Ectodermal cell (in vitro differentiated cells): ENCODE measurements around the gene WIPF3.

Experiments used
- H3K27ac ChIP-seq: 2 replicates; pipeline ENCODE4 v1.7.0; 2013; ENCODE audit warnings: mild to moderate bottlenecking, low read depth, low read length; ENCODE audit not compliant: insufficient read depth, poor library complexity, severe bottlenecking
- H3K27me3 ChIP-seq: 2 replicates; pipeline ENCODE4 v1.7.0; 2013; ENCODE audit warnings: mild to moderate bottlenecking, low read length; ENCODE audit not compliant: insufficient read depth, control insufficient read depth, poor library complexity, severe bottlenecking
- H3K36me3 ChIP-seq: one replicate; pipeline ENCODE4 v1.7.0; 2013; ENCODE audit warnings: low read length; ENCODE audit not compliant: control insufficient read depth, insufficient read depth
- H3K4me1 ChIP-seq: one replicate; pipeline ENCODE4 v1.7.0; 2013; ENCODE audit warnings: low read length; ENCODE audit not compliant: control insufficient read depth, insufficient read depth
- H3K4me3 ChIP-seq: 2 replicates; pipeline ENCODE4 v1.7.0; 2013; ENCODE audit warnings: low read depth, low read length, control low read depth; ENCODE audit not compliant: insufficient read depth
- H3K9me3 ChIP-seq: 2 replicates; pipeline ENCODE4 v1.7.0; 2013; ENCODE audit warnings: mild to moderate bottlenecking, low read length, moderate library complexity; ENCODE audit not compliant: control insufficient read depth
- WGBS, 2 experiments: methylation state at CpG; one replicate each; pipeline ENCODE4 v1.1.7; 2013; ENCODE audit warnings: missing lambda C conversion rate in 2 of 2; 5-methylcytosine and 5-hydroxymethylcytosine counted together

Gene WIPF3

GRCh38 chr7:29844559-29844958, 38.3 kb downstream of the WIPF3 start:
- H3K9me3 ChIP-seq = no peaks in the 10 kb centered on the region
- no peaks in the 10 kb centered on the region for H3K36me3 ChIP-seq
- no peak overlapping the region for H3K27ac ChIP-seq
- H3K4me1 ChIP-seq = peaks cover 42% of the 10 kb centered on the region
- no peak overlapping the region for H3K4me3 ChIP-seq
- H3K27me3 ChIP-seq = no peaks in the 10 kb centered on the region
- 77 to 79% methylated on average over 9 of the region's 9 CpGs for WGBS, 2 experiments

GRCh38 chr7:29847496-29847895, 41.2 kb downstream of the WIPF3 start:
- H3K27ac ChIP-seq = no peak overlapping the region
- H3K4me1 ChIP-seq = peaks cover 26% of the 10 kb centered on the region
- no peaks in the 10 kb centered on the region for H3K27me3 ChIP-seq
- H3K9me3 ChIP-seq = no peaks in the 10 kb centered on the region
- no peaks in the 10 kb centered on the region for H3K36me3 ChIP-seq
- WGBS, 2 experiments = 95 to 97% methylated on average over 6 of the region's 6 CpGs
- no peak overlapping the region for H3K4me3 ChIP-seq

GRCh38 chr7:29847916-29848315, 41.6 kb downstream of the WIPF3 start:
- Histone ChIP-seq H3K36me3 (no peaks in the 10 kb centered on the region), H3K4me3 (no peak overlapping the region), H3K27me3 (no peaks in the 10 kb centered on the region), H3K9me3 (no peaks in the 10 kb centered on the region), H3K27ac (no peak overlapping the region), H3K4me1 (peaks cover 22% of the 10 kb centered on the region)
- WGBS, 2 experiments = 87 to 96% methylated on average over 3 of the region's 3 CpGs

DNA sequence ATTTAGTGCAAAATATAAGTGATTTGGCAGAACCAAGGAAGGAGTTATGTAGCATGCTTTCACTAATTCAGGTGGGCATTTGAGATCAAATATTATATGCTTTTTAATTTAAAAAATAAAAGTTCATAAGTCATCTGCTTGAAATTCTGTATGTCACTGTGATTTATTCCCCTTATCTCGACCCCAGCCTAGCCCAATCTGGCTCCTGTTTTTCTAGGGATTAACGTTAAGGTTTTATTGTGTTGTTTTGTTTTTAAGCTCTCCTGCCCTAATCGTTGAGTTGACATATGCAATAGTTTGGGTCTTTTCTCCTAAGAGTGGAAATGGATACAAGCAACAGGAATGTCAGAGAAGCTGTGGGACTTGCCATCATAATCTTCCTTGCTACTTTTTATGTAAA, 42.6 kb downstream of the WIPF3 start:
- H3K27me3 ChIP-seq = no peaks in the 10 kb centered on the region
- H3K4me1 ChIP-seq = peaks cover 12% of the 10 kb centered on the region
- no peaks in the 10 kb centered on the region for H3K9me3 ChIP-seq
- 90 to 98% methylated on average over 3 of the region's 3 CpGs for WGBS, 2 experiments
- no peaks in the 10 kb centered on the region for H3K36me3 ChIP-seq
- H3K4me3 ChIP-seq = no peak overlapping the region
- H3K27ac ChIP-seq = no peak overlapping the region

- no peaks in the 10 kb centered on the region for H3K4me1 ChIP-seq
- no peaks in the 10 kb centered on the region for H3K9me3 ChIP-seq
- H3K27me3 ChIP-seq = no peaks in the 10 kb centered on the region
- WGBS, 2 experiments = 90 to 92% methylated on average over 7 of the region's 7 CpGs
- H3K27ac ChIP-seq = no peak overlapping the region
- H3K4me3 ChIP-seq = no peak overlapping the region
- no peaks in the 10 kb centered on the region for H3K36me3 ChIP-seq
Observed at GRCh38 chr7:29851487-29851886, 45.2 kb downstream of the WIPF3 start.

DNA sequence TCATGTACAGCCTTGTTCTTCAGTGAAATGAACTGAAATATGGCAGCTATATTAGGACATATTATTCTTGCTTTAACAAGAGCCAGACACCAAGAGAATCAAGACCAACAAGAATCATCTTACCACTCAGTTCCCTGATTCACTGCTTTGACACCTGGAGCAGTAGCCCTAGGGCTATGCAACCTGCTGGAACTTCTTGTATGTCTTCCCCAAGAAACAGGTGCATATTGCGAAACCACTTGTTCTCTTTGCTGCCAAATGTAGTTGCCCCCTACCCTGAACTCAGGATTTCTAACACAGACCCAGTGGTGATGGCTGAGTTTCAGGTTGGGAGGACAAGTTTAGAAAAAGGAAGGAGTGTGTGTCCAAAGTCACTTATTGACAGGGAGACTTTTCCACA, 46.1 kb downstream of the WIPF3 start:
- H3K36me3 ChIP-seq = no peaks in the 10 kb centered on the region
- no peaks in the 10 kb centered on the region for H3K27me3 ChIP-seq
- H3K4me1 ChIP-seq = no peaks in the 10 kb centered on the region
- WGBS, 2 experiments = 100% methylated on average over 1 of the region's 1 CpG
- H3K4me3 ChIP-seq = no peak overlapping the region
- H3K27ac ChIP-seq = no peak overlapping the region
- no peaks in the 10 kb centered on the region for H3K9me3 ChIP-seq

- Histone ChIP-seq H3K27me3 (no peaks in the 10 kb centered on the region), H3K36me3 (no peaks in the 10 kb centered on the region), H3K27ac (no peak overlapping the region), H3K4me1 (no peaks in the 10 kb centered on the region), H3K4me3 (no peak overlapping the region), H3K9me3 (no peaks in the 10 kb centered on the region)
- 82 to 85% methylated on average over 2 of the region's 2 CpGs for WGBS, 2 experiments
Observed at GRCh38 chr7:29853072-29853471, 46.8 kb downstream of the WIPF3 start.

DNA sequence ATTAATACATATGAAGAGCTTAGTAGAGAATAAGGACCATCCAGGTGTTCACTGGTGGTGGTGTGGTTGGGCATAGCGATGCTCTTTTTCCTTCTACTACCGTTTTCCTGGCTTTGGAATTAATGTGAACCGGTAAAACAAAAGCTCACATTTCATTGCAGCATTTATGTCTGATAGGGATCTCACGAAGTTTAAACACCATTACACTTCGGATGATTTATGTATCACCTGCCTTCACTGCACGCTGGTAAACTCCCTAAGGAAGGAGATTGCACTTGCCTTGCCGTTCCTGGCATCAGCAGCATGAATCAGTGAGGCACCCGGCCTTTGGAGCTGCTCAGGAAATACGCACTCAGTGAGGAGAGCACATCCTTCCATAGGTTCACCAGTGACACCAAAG, 47.5 kb downstream of the WIPF3 start:
- Histone ChIP-seq H3K27me3 (no peaks in the 10 kb centered on the region), H3K27ac (no peak overlapping the region), H3K4me3 (no peak overlapping the region), H3K36me3 (no peaks in the 10 kb centered on the region), H3K9me3 (no peaks in the 10 kb centered on the region), H3K4me1 (no peaks in the 10 kb centered on the region)
- 93% methylated on average over 9 of the region's 9 CpGs for WGBS, 2 experiments

DNA sequence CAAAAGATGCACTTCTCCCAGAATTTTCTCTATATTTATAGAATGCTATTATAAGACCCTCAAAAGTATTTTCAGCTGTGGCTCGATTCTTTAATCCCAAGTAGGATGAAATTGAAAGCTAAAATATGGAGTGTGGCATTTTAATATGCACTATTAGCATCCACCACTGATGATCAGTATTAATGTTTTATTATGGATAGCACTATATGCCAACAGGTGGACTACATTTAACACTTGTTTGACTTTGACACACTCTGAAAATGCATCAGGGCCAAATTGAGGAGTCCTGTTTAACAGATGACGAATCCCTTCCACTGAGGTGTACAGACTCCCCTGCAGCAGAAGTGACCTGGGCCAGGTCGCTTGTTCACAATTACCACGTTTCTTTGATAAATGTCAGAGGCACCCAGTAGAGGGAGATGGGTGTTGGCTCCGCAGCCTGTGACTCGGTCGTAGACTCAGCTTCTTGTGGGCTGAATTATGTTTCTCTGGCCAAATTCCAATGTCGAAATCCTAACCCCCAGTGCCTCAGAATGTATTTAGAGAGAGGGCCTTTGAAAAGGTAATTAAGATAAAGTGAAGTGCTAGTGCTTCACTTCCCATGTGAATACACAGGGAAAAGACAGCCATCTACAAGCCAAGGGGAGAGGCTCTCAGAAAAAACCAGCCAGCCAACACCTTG, 48.1 kb downstream of the WIPF3 start:
- 65 to 77% methylated on average over 7 to 8 of the region's 8 CpGs for WGBS, 2 experiments
- Histone ChIP-seq H3K27me3 (no peaks in the 10 kb centered on the region), H3K4me3 (no peak overlapping the region), H3K27ac (no peak overlapping the region), H3K36me3 (no peaks in the 10 kb centered on the region), H3K9me3 (no peaks in the 10 kb centered on the region), H3K4me1 (no peaks in the 10 kb centered on the region)

DNA sequence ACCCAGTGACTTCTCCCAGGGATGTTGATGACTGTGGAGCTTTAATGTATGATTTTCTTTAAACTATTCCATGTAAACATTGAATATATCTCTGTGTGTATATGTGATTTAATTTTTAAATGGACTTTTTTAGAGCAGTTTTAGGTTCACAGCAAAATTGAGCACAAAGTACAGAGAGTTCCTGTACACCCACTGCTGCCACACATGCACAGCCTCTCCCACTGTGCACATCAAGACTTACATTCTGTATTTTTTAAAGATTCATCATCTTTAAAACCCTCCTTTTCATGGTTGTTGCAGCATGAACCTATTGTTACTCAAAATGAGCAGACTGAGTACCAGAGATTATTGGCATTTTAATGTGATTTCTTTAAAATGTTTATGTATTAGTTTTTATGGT, 51.3 kb downstream of the WIPF3 start:
- Histone ChIP-seq H3K9me3 (no peaks in the 10 kb centered on the region), H3K27me3 (no peaks in the 10 kb centered on the region), H3K4me1 (no peaks in the 10 kb centered on the region), H3K36me3 (no peaks in the 10 kb centered on the region), H3K27ac (no peak overlapping the region), H3K4me3 (no peak overlapping the region)
